Stimulated activated CD4-positive, alpha-beta T cell treated with anti-CD3 and anti-CD28 coated beads, TNF-alpha, amount 100 ng/mL, for 24 hours (primary cell): Measurements from ENCODE around the gene NEDD4.
"Not testable (repeated sequence)": the region's sequence is repeated elsewhere in the genome, so short reads cannot be mapped to it uniquely, and the experiment has no call there.

Experiments used
- DNase-seq, 3 experiments: peaks; one replicate each; pipeline ENCODE4 v3.0.0-alpha.2; 2020; ENCODE audit warnings: low read depth in 3 of 3

The NEDD4 gene

DNA sequence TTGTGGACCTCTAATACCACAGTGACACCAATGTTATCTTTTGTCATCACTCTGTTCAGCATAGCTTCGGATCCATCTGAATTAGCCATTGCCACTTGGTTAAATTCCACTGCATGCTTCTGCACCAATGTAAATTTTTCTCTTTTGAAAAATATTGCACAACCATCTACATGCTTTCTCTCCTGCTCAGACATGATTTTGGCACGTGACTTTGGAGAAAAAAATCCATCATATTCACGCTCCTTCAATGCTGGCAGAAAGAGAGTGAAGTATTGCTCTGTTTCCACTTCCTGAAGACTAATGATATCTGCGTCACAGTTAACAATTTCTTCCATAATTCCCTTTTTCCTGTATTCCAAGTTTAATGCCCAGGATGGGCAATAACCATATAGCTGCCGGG is 13.0 kb upstream of the NEDD4 start:
- not testable (repeated sequence) for DNase-seq

DNA sequence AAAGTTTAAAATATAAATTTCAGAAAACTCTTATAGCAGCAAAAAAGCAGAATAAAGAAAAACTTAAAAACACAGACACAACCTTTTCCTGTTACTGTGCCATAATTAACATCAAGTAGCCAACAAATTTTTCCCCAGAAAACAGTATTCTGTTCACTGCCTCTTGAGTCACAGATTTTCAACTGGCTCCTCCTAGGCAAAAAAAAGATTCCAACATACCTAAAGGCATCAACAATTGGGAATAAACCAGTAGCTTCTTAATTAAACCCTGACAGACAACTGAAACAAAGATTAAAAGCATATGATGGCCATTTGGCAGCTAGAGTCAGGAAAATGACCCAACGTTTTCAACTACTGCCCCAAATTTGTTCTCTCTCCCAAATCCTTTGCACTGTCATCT is 10.9 kb upstream of the NEDD4 start:
- not testable (repeated sequence) for DNase-seq

DNA sequence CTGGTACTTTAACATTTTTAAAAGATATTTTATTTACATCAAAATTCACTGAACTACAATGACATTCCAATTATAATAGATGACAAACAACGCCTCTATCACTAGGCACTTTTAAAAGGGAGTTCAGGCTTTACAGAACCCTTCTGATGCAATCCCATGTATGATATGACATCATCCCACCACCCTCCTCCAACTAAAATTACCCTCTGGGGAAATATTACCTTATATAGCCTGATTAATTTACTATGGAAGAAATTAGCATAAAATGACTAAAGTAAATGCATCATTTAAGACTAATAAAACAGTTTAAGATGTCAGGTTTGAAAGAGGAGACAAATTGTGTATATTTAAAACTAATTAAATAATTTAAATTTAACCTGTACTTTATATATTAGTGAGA is 10.4 kb upstream of the NEDD4 start:
- DNase-seq: not testable (repeated sequence)

DNA sequence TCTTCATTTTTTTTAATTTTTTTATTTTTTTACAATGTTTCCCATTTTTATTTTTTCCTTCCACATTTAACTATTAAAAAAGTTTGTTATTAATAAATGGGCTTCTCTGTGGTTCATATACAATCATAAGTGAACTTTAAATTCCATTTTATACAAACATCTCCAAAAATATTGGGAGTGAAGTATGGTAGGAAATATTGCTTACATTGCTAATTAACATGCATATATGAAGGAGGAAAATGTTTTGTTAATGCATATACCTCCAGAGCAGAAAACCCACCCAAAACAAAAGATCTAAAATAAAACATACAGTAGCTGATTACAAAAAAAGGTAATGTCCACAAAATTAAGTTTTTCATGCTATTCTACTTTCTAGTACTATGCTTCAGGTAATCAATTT is 9.9 kb upstream of the NEDD4 start:
- DNase-seq: not testable (repeated sequence)

DNA sequence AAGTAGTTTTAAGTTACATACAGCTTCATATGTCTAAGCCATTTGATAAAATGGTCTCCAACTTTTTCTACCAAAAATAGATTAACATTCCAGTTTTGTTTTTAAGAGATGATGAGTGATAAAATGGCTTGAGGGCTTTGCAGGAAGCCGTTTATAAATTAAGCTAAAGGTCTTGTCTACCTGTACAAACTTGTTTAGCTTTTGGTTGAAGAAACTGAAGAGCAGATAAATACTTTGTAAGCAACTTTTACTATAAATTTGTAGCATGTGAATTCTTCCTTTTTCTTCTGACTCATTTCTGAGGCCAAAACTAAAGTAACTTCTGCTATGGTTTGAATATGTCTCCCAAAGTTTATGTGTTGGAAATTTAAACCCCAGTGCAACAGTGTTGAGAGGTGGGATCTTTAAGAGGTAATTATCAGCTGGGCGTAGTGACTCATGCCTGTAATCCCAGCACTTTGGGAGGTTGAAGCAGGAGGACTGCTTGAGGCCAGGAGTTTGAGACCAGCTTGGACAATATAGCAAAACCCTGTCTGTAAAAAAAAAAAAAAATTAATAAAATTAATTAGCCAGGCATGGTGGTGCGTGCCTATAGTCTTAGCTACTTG is 8.2 kb upstream of the NEDD4 start:
- no peak for DNase-seq

DNA sequence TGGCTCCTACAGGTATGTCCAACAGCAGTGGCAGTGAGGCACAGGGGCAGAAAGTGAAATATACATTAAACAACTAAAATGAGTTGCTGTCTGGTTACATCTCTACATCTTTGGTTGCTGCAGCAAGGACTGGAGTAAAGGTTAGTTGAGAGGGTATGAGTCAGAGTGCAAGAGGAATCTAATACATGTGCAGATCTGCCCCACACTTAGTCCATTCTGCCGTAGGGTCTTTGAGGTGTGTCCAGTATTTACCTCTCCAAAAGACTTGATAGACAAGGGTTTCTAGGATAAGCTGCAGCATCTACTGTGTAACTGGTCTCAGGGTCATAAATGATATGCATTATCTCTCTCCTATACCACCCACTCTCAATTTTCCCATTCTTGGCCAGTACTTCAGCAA is 6.2 kb upstream of the NEDD4 start:
- DNase-seq: no peak

DNA sequence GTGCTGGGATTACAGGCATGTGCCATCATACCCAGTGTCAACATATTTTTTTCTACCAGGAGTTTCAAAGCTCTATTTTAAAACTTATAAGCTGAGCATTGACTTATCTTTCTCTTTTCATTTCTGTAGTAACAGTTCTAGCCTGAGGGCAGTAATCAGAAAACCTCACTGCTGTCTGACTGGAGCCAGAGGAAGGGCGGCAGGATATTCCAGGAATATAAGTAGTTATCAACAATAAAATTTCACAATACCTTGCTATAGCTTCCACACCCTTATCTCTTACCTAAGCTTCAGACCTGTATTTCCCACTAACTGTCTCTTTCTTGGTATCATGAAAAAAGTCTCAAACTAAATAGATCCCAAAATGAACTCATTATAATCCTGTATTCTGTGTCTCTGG is 5.1 kb upstream of the NEDD4 start:
- DNase-seq: no peak

DNA sequence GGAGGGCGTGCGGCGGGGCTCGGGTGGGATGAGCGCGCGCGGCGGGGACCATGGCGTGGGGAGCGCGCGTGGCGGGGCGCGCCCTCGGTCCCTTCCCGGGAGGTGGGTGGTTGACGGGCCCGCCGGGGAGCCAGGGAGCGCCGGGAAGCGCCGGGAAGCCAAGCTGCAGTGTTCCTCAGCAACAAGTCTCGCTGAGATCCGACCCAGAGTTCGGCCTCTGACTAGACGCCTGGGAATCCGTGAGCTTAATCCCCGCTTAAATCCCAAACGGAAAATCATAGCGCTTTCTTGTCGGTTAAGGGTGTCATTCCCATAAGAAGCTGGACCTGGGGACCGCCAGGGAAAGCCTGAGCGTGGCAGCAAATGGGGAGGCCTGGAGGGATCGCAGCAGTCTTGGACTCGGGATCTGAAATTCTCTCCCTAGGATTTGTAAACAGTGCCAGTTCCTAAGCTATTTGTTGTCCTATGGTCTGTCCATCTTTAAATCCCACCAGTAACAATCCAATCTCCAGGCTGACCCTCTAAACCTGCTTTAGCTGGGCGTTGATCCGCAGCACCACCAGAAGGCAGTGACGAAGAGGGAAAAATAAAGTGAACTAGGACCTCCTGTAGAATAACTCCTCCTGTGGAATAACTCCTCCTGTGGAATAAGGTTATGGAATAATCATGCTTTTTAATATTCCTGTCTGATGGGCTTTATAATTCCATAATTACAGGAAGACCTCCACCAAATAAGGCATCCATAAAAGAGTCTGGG is 570 bp upstream of the NEDD4 start:
- no peak for DNase-seq

DNA sequence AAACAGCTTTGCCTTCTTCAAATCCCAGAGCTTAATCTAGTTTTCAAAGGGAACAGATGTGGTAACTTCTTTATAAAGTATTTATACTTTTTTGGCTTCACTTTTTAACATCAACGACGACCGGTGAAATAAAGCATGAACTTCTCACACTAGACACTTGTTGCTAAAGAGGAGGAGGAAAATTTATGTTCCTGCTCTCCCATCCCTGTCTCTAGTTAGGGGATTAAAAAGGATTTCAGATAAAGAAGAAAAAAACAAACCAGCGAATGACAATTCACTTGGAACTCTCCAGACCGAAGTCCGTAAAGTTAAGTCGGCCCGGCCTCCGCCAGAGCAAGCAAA is 672 bp downstream of the NEDD4 start:
- no peak for DNase-seq

DNA sequence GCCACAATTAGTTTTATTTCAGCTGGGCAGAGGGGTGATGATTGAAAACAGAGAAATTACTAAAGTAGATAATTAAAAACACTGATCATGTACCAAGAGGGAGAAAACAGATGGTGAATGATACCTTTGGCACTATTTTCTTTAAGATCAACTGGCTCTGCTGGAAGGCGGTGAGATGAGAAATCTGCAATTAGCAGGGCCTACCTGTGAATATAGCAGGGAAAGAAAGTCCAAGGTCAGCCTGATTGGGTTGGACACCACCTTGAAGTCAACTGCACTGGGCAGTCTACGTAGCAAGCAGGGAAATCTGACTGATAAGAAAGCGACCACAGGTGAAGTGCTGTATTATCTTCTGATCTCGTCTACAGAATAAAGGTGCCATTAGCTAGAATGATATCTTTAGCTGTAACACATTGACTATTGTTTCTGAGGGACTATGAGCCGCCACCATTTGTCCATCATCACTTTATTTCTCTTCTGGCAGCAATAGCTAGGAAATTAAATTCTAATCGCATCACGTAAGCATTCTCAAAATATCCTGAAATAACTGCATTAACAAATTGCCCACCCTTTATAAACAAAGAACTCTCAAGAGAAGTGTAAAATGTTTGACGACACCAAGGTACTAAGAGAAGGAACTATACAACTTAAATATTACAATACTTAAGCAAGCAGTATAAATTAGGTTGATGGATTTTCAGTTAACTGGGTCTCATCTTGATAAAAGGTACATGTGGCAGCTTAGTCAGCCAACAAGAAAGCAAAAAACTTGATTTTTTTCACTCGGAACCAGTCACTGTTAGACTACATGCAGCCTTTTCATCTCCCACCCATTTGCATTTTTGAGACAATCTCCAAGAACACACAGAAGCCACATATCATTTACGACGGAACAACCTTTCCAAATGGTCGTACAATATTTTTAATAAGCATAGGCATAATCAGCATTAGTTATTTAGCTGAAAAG is 1.3 kb downstream of the NEDD4 start:
- no peak for DNase-seq

DNA sequence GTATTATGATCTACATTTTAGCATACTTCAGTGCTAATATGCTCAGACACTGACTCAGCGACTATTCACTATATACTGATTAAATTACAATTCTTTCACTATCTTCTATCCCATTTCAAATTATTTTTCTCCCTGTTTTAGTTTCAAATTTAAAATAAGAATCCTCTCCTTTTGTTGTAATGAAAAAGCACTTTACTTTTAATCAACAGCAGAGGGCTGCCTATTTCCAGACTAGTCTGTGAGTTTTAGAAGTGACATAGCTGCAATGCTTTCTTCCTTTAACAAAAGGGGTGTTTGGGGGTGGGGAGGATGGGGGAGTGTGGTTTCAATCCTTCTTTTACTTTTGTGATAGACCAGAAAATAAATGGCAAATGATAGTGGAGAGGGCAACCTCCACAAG is 2.4 kb downstream of the NEDD4 start:
- DNase-seq: no peak

DNA sequence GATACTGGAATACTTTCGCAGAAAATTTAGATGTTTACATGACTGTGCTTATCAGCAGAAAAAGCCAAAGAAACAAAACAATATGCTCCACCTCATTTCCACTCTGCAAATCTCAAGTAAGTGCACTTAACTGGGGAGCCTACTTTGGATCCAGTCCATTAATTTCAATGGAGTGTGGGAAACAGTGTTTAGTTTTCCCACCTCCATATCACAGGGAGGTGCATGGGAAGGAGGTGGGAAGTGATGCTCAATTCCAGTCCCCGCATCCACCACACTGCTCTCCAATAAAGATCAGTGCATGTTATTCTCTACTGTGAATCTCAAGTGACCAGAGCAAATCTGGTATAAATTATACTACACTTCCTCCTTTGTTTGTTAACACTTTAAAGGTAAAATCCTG is 2.9 kb downstream of the NEDD4 start:
- DNase-seq: no peak

DNA sequence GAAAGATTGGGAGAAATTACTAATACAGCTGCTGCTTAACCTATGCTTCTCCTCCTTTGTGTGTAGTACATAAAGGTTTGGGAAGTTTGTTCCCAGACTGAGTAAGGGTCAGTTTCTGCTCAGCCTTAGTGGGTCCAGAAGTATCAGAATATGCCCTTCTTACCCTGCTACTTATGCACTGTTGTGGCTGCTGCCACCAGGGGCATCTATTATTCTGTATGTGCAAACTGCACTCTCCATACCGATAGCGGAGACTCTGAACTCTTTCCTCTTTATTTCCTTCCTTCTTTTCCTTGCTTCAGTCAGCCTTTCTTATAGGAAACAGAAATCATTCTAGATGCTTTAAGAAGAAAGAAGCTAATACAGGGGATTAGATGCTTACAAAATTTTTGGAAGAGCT is 4.0 kb downstream of the NEDD4 start:
- no peak for DNase-seq

DNA sequence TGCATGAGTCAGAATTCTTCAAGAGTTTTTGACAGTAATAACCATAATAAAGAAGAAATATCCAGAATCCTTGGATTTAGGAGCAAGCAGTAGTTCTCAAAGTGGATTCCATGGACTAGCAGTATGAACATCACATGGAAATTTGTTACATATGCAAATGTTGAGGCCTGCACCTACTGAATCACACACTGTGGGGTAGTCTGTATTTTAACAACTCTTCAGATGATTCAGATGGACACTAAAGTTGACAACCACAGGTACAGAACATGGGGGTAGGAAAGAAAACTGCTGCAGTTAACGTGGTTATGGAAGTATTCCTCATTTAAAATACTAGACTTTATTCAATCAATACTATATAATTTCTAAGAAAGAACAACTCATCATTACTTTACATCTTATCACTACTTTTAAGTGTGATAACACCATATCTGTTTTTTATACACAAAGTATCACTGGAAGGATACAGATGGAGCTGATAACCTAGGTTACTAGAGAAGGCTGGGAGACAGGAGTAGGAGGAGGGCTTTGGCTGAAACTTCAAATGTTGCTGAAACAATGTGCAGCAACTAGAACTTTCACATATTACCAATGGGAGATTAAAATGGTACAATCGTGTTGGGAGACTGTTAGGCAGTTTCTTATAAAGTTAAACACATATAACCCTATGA is 11.7 kb downstream of the NEDD4 start:
- no peak for DNase-seq

DNA sequence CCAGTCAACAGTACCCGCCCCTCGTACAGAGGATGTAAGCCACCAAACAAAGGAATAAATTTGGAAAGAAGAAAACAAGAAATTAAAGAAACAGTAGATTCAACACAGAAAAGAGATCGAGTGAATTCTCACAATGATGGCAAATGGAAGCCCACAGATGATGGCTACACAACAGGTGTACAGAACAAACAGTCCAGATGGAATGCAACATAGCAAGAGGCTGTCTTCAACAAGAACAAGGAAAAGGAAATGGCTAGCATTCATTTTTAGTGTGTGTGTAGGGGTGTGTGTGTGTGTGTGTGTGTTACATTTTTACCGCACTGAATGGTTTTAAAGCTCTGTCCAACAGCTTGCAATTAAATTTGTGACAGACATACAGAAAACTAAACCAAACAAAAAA is 12.9 kb downstream of the NEDD4 start:
- DNase-seq: no peak

DNA sequence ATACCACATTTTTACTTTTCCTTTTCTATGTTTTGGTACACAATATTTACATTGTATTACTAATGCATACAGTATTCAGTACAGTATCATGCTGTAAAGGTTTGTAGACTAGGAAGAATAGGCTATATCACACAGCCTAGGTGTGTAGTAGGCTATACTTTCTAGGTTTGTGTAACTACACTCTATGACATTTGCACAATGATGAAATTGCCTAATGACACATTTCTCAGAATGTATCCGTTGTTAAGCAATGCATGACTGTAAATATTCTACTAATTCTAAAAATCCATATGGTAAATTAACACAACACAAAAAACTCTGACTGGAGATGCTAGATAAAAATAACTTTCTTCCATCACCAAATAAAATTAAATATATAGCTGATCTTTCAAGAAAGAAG is 16.2 kb downstream of the NEDD4 start:
- DNase-seq: no peak

DNA sequence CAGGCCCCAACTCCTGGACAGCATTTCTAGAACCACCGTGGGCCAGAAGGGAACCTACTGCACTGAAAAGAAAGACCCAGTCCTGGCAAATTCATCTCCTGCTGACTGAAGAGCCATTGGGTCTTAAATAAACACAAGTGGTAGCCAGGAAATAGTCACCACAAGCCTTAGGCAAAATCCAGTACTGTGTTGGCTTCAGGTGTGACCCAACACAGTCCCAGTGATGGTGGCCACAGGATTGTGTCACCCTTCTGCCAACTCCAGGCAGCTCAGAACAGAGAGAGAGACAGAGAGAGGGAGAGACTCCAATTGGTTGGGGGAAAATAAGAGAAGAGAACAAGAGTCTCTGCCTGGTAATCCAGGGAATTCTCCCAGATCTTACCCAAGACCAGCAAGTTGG is 23.1 kb downstream of the NEDD4 start:
- no peak for DNase-seq

DNA sequence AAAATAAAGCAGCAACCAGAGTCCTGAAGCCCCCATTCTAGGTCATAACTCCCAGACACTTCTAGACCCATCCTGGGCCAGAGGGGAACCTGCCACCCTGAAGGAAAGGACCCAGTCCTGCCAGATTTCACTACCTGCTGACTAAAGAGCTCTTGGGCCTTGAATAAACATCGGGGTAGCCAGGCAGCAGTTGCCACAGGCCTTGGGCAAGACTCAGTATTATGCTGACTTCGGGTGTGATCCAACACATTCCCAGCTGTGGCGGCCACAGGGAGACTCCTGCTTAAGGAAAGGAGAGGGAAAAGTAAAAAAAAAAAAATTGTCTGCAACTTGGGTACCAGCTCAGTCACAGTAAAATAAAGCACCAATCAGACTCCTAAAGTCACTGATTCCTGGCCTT is 23.8 kb downstream of the NEDD4 start:
- DNase-seq: no peak

DNA sequence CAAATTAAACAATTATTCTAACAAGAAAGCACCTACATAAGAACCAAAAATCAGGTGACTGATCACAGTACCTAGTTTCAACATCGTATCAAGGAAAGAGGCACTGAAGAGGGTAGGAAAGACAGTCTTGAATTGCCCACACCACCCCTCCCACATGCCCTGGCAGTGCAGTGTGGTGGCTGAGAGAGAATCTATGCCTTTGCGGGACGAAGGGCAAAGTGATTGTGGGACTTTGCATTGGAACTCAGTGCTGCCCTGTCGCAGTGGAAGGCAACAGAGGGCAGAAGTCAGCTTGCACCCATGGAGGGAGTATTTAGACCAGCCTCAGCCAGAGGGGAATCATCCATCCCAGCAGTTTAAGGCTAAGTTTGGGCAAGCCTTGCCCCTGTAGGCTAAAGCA is 24.5 kb downstream of the NEDD4 start:
- no peak for DNase-seq

DNA sequence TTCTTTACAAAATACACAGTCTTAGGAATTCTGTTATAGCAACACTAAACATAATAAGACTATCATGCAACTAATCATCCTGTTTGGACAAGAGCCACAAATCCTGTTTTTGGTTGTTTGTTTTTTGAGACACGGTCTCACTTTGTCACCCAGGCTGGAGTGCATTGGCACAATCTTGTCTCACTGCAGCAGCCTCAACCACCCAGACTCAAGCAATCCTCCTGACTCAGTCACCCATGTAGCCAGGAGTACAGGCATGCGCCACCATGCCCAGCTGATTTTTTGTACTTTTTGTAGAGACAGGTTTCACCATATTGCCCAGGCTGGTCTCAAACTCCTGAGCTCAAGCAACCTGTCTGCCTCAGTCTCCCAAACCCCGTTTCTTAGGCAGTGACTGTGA is 28.3 kb downstream of the NEDD4 start:
- no peak for DNase-seq

DNA sequence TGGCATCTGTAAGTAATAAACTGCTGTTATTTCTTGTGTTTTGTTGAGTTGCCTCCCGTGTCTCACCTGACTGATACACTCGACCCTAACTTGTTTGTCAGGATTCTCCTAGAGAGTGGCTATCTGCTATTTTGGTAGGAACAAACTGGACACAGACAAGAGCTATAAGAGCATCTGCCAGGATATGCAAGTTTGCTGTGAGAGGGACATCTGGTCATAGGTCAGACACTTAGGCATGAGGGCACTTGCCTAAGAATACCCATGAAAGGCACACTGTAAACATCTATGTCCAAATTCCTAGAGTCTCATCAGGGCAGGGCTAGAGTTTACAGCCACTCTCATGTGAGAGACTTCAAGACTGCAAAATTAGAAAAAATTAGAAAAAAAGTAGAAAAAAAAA is 32.5 kb downstream of the NEDD4 start:
- DNase-seq: no peak

DNA sequence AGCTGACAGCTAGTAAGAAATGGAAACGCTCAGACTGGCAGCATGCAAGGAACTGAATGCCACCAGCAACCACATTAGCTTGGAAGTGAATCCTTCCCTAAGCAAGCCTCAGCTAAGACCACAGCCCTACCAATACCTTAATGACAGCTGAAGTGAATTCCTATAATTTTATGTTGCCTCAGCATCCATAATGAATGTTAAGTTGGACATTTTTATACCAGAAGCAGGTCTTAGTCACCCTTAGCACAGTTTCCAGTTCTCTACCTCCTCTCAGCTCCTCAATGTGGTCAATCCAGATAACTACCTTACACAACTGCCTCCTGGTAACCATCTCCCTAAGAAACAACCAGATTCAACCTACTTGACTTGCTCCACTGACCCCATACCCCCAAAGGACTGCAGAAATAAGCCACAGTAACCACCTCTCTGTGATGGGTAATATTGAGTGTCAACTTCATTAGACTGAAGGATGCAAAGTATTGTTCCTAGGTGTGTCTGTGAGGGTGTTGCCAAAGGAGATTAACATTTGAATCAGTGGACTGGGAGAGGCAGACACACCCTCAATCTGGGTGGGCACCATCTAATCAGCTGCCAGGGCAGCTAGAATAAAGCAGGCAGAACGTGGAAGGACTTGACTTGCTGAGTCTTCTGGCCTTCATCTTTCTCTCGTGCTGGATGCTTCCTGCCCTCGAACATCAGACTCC is 33.5 kb downstream of the NEDD4 start:
- DNase-seq: no peak
